OCI-M1 (cell line): ENCODE data around the gene GIPC1.
"Not testable (repeated sequence)": the region's sequence is repeated elsewhere in the genome, so short reads cannot be mapped to it uniquely, and the experiment has no call there.

Experiments
- DNase-seq: peaks from one replicate; lab custom pipeline; 2025; lab: John Stamatoyannopoulos, UW

The GIPC1 gene

DNA sequence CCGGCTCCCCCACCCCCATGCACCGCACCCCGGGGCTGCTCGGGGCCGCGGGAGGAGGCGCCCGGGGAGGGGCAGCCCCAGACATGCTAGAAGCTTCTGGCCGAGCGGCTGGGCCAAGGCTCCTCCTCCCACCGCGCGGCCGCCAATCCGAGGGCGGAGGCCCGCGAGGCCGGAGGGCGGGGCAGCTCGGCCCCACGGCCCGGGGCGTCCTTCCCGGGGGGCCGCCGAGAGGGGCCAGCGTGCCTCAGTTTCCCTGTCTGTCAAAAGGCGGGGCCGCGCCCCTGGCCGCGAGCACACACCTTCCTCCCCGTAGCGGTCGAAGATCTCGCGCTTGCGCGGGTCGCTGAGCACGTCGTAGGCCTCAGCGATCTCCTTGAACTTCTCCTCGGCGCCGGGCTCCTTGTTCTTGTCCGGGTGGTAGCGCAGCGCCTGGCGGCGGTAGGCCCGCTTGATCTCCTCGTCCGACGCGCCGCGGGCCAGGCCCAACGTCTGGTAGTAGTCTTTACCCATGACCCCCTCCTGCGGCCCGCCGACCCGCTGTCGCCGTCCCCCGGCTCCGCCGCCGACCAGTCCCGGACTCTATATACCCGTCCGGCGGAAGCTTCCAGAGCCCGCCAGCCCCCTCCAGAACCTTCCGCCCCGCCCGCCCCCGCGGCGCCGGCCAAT is 22.0 kb upstream of the GIPC1 start, which contains the start of gene DNAJB1:
Gene DNAJB1 (minus strand): TSS at position 558 of the 666 bp plus-strand sequence. CDS start 48 bp downstream, at position 510.
- peak; percentile 94 for DNase-seq

DNA sequence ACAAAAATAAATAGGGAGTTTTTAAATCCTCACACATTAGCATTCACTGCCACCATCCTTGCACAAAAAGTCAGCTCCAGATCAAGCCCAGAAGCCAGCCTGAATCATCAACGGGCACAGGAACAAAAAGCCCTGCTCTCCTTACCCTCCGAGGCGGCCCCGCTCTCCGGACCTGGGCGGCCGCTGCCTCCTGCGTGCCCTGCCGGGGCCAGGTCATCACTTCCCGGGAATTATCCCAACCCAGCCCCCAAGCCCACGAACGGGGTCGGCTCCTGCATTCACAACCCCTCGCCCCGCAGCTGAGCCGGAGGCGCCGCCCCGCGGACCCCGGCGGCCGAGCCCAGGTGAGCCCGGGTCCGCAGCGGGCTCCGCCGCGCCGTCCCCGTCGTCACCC is 21.5 kb upstream of the GIPC1 start:
- DNase-seq = no peak

DNA sequence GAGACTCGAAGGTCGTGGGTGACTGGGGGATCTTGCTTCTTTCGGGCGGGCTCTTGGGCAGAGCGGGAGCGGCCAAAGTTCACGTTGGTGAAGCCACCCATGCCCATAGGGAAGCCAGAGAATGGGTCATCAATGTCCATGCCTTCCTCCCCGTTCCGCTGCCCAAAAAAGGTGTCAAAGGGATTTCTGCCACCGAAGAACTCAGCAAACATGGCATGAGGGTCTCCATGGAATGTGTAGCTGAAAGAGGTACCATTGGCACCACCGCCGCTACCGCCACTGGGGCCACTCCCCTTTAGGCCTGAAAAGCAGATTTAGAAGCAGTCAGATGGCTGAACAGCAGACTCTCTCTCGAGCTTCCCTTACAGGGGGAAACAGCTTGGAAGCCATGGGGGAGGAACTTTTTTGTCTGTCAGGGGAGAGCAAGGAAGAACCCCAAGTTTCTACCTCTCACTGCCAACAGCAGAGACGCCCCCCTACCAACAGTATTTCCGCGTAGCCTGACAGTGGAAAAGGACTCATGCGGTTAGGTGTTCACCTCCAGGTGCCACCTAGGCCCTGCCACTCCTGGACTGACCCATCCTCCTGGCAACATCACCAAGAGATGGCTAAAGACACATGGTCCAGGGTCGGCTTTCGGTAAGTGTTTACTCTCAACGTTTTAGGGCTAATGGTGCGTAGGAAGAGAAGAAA is 21.0 kb upstream of the GIPC1 start:
- DNase-seq = no peak

- DNase-seq = no peak
Observed at GRCh38 chr19:14516048-14516534, 20.2 kb upstream of the GIPC1 start.

GRCh38 chr19:14515501-14516047 is 19.6 kb upstream of the GIPC1 start:
- no peak for DNase-seq

- no peak for DNase-seq
Observed at GRCh38 chr19:14514215-14514863, 18.4 kb upstream of the GIPC1 start.

GRCh38 chr19:14512406-14512961 is 16.6 kb upstream of the GIPC1 start:
- no peak for DNase-seq

DNA sequence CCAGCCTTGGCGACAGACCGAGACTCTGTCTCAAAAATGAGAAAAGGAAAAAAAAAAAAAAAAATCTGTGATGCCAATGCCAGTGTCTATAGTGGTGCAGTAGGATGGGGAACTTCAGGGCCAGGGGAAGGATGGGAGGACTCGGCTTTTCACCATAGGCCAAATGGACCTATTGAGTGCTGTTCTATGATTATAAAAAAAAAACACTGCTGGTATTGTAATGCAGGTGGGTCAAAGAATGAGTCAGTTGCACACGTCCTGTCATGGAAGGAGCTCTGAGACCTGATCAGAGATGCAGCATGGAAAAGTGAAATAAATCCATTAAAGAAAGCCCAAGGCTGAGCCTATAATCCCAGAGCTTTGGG is 15.3 kb upstream of the GIPC1 start:
- no peak for DNase-seq

DNA sequence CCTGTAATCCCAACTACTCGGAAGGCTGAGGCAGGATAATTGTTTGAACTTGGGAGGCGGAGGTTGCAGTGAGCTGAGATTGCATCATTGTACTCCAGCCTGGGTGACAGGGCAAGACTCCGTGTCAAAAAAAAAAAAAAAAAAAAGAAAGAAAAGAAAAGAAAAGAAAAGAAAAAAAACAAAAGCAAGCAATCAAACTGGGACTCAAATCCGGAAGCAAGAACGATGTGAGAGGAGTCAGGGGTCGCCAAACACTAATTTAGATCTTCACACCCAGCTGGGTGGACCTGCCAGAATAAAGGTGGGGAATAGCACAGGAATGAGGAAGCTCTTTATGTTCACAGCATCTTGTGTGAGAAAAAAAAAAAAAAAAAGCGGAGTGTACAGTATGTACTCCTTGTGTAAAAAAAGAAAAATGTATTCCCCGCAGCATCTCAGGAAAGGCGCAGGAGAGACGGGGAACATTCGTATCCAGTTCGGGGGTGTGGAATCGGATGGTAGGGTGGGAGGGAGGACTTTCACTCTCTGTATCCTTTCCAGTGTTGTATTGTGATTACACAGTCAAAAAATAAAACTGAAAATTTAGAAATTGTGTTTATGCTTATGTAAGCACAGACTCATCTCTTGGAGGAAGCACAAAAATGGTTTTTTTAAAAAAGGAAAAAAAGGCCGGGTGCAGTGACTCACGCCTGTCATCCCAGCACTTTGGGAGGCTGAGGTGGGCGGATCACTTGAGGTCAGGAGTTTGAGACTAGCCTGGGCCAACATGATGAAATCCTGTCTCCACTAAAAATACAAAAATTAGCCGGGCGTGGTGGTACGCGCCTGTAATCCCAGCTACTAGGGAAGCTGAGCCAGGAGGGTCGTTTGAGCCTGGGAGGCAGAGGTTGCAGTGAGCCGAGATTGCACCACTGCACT is 14.6 kb upstream of the GIPC1 start:
- DNase-seq = peak; percentile 82

DNA sequence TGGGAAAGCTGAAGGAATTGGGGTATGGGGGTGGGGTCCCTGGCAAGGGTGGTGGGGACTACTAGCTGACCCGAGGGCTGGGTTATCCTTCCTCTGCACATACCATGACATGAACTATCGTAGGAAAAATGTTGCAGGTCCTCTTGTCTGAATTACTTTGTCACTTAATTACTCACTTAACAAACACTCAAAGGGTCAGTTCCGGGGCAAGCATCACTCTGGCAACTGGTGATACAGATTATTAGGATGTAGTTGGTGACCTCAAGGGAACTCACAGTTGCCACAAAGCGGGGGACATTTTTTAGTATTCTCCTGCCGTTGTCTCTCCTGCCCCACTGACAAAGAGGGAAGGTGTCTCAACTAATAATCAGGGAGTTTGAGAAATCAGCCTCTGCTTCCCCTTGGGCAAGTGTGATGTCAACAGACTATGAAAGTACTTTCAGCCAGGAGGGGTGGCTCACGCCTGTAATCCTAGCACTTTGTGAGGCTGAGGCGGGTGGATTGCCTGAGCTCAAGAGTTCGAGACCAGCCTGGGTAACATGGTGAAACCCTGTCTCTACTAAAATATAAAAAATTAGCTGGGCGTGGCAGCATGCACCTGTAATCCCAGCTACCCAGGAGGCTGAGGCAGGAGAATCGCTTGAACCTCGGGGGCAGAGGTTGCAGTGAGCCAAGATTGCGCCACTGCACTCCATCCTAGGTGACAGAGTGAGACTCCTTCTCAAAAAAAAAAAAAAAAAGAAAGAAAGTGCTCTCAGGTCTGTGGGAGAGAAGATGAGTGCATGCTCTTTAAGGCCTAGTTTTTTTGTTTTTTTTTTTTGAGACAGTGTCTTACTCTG is 12.0 kb upstream of the GIPC1 start:
- no peak for DNase-seq

DNA sequence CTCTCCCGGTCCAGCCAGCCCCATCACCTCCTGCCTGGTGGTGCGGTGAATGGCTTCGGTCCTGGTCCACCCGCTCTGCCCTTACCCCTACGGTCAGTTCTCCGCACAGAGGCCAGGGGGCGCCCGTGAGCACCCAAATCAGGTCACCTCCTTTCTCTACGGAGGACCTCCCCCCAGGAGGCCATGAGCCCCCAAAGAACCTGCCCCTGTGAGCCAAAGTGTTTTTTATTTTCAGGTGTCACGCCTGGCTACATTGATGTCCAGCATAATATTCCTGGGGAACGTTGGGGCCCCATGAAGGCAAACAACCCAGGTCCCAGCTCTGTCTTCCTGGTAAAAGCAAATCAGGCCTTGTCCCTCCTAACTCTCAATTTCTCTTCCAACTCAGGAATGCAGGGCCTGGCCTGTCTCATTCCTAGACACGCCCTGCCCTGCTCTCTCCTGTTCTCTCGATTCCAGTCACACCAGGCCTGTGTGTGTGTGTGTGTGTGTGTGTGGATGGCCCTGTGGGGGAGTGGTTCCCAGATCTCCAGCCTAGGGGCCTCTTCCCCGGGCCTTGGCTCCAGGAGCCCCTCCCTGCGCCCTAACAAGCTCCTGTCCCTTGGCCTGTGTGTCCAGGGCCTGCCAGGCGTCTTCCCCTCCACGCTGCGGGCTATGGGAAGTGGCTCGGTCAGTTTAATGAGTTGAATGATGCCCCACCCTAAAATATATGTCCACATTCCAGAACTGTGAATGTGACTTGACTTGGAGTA is 9.7 kb upstream of the GIPC1 start:
- peak; percentile 82 for DNase-seq

DNA sequence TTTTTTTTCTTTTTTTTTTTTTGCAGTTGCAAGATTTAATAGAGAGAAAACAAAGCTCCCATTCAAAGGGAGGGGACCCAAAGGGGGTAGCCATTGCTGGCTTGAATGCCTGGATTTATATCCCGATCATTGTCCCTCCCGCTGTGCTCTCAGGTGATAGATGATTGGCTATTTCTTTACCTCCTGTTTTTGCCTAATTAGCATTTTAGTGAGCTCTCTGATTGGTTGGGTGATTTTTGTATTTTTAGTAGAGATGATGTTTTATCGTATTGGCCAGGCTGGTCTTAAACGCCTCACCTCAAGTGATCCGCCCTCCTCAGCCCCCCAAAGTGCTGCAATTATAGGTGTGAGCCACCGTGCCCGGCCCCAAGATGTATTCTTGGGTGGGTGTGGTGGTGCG is 8.6 kb upstream of the GIPC1 start:
- DNase-seq = not testable (repeated sequence)

DNA sequence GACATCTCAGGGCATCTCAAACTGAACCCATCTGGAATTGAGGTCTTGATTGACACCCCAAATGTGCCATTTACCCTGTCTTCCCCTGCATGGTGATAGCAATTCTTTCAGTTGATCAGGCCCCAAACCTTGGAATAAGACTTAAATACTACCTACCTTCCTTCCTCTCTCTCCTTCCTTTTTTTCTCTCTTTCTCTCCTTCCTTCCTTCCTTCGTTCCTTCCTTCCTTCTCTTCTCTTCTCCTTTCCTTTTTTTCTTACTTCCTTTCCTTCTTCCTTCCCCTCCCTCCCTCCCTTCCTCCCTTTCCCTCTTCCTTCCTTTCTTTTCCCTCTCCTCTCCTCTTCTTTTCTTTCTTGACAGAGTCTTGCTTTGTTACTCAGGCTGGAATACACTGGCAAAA is 7.4 kb upstream of the GIPC1 start:
- no peak for DNase-seq

DNA sequence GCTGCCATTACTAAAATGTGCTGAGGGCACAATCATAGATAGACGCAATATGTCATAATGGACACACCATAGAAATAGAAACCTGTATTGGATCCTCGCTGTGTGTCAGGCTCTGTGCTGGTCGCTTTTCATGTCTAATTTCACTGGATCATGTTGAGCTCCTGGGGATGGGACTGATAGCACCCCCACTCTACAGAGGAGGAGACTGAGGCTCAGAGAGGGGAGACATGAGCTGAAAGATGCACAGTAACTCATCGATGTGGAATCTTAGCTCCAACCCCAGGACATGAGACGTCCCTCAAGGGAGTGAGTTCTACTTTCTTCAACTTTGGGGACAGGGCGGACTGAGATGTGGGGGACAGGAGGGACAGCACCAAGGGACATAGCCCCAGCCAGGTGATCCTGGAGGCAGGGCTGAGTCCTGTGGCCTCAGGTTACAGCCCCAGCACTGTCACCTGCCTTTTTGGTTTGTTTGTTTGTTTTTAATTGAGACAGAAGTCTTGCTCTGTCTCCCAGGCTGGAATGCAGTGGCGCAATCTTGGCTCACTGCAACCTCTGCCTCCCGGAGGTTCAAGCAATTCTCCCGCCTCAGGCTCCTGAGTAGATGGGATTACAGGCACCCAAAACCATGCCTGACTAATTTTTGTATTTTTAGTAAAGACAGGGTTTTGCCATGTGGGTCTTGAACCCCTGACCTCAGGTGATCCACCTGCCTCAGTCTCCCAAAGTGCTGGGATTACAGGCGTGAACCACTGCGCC is 6.6 kb upstream of the GIPC1 start:
- no peak for DNase-seq

DNA sequence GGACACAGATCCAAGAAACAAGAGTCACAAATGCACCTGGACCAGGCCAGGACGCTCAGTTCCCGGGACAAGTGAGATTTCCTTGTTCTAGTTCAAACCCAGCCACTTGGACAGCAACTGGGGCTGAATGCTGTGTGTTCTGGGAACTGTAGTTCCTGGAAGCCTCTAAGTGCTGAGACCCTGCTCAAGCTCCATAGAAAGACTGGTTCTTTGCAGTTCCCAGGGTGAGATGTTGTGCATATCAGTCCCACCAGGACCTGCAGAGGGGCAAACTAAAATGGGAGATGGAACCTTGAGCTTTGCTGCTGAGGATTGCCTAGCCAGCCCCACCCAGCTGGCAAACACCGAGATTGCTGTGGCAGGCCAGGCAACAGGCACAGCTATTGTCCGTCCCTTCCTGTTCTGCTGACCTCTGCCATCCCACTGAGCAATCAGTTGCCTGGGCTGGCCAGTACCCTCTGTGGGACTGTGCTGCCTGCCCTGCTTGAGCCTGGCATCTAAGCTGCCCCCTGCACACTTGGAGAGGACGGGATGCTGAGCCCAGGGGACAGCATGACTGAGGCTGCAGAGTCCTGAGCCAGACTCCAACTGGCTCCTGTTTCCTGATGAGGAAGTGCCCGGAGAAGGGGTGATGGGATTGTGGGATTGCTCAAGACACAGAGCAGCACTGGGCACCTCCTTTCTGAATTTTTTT is 1.4 kb upstream of the GIPC1 start:
- peak; percentile 82 for DNase-seq

GRCh38 chr19:14496834-14497227 is 904 bp upstream of the GIPC1 start:
- peak; percentile 76 for DNase-seq

DNA sequence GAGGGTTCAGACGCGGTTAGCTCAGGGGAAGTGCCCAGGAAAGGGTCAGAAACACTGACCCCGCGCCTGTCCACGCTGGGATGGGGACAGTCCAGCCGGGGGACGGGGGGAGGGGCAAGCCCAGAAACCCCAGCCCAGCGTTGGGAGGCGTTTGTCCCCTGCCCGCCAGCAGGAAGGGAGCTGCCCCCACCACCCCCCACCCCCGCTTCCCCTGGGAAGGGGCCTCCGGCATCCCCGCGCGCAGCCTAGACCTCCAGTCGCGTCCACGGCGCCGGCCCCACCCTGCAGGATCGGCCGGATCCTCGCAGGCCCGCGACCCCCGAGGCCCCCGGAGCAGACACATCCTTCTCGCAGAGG is 277 bp downstream of the GIPC1 start:
- peak; percentile 65 for DNase-seq

GRCh38 chr19:14494910-14495671 is 836 bp downstream of the GIPC1 start:
- no peak for DNase-seq
